HepG2 (cell line): ENCODE measurements around the gene NABP2. TPM values are rescaled to one million over a fixed set of nuclear protein-coding genes. Genes with fewer than 3 reads are reported as not detected.

Experiments
- BRF2 ChIP-seq: sonication (generic); formaldehyde crosslinking; IDR thresholded peaks from 2 replicates; pipeline ENCODE4 v1.8.1; 2022; ENCODE audit warnings: mild to moderate bottlenecking, missing genetic modification reagents
- FOXK2 ChIP-seq: fragments of 450-650 bp; IDR thresholded peaks from 2 replicates; pipeline ENCODE4 v1.6.1; 2016
- HOXA9 ChIP-seq: sonication (generic); formaldehyde crosslinking; IDR thresholded peaks from 2 replicates; pipeline ENCODE4 v1.8.1; 2022; ENCODE audit warnings: missing genetic modification reagents, mild to moderate bottlenecking, moderate library complexity, borderline replicate concordance
- JUND ChIP-seq: sonication (generic); formaldehyde crosslinking; IDR thresholded peaks from 2 replicates; pipeline ENCODE4 v1.8.0; 2022; ENCODE audit warnings: mild to moderate bottlenecking, missing genetic modification reagents
- THRA ChIP-seq: sonication (generic); formaldehyde crosslinking; IDR thresholded peaks from 2 replicates; pipeline ENCODE4 v1.4.0; 2020; ENCODE audit warnings: missing genetic modification reagents, borderline replicate concordance
- TRAFD1 ChIP-seq: sonication (generic); formaldehyde crosslinking; IDR thresholded peaks from 2 replicates; pipeline ENCODE4 v1.5.1; 2020; ENCODE audit warnings: missing genetic modification reagents, mild to moderate bottlenecking, borderline replicate concordance
- U2AF2 ChIP-seq: fragments of 200-400 bp; formaldehyde crosslinking; IDR thresholded peaks from 2 replicates; pipeline ENCODE4 v1.6.1; 2017; ENCODE audit warnings: low read depth, mild to moderate bottlenecking, low read length
- ZBTB49 ChIP-seq: sonication (generic); formaldehyde crosslinking; IDR thresholded peaks from 2 replicates; pipeline ENCODE4 v1.4.0; 2020; ENCODE audit warnings: missing genetic modification reagents, borderline replicate concordance
- ZNF512 ChIP-seq: sonication (generic); formaldehyde crosslinking; IDR thresholded peaks from 2 replicates; pipeline ENCODE4 v1.4.0; 2020; ENCODE audit warnings: mild to moderate bottlenecking, missing genetic modification reagents
- ZNF558 ChIP-seq: sonication (generic); formaldehyde crosslinking; IDR thresholded peaks from 2 replicates; pipeline ENCODE4 v1.9.0; 2022; ENCODE audit warnings: mild to moderate bottlenecking, missing genetic modification reagents, borderline replicate concordance
- ZNF713 ChIP-seq: sonication (generic); formaldehyde crosslinking; IDR thresholded peaks from 2 replicates; pipeline ENCODE4 v1.4.0; 2020; ENCODE audit warnings: mild to moderate bottlenecking, missing genetic modification reagents
- ZNF788 ChIP-seq: sonication (generic); formaldehyde crosslinking; IDR thresholded peaks from 2 replicates; pipeline ENCODE4 v1.5.0; 2020; ENCODE audit warnings: mild to moderate bottlenecking, missing genetic modification reagents, borderline replicate concordance
- ZUFSP ChIP-seq: sonication (generic); formaldehyde crosslinking; IDR thresholded peaks from 2 replicates; pipeline ENCODE4 v1.9.0; 2021; ENCODE audit warnings: missing genetic modification reagents, mild to moderate bottlenecking, borderline replicate concordance
- ZXDC ChIP-seq: sonication (generic); formaldehyde crosslinking; IDR thresholded peaks from 2 replicates; pipeline ENCODE4 v1.5.0; 2020; ENCODE audit warnings: mild to moderate bottlenecking, missing genetic modification reagents
- polyA plus RNA-seq, 8 experiments: library from polyadenylated mRNA; depleted of rRNA in 3 of 8; stranded (reverse) in 7 of 8; unstranded in 1 of 8; fragments of >200 nt; fragmentation: Illumina TruSeq in 4 of 8; extraction: Trizol in 4 of 8; gene quantifications; 2 replicates each; pipeline versions ENCODE4 v1.2.1 to v1.2.3, GENCODE V29; 2011 to 2016; ENCODE audit warnings: low read depth in 4 of 8, missing spikeins in 1 of 8, mixed read lengths in 1 of 8; ENCODE audit not compliant: insufficient read depth in 1 of 8
- total RNA-seq, 5 experiments: library from RNA; depleted of rRNA; stranded (reverse); fragments of >200 nt; fragmentation: Illumina TruSeq; extraction: Trizol; gene quantifications; 2 replicates each; pipeline ENCODE4 v1.2.3, GENCODE V29; 2016; ENCODE audit warnings: low read depth in 1 of 5

NABP2 gene
- total and polyA plus RNA-seq, 2 of the 13 experiments (the other 11 are each of a cell fraction or from before 2014, with no cell fraction given): 33.2 to 35.5 TPM

- TF ChIP-seq ZUFSP (CRISPR knock-in tag): no peak
- TF ChIP-seq ZBTB49: no peak
- no peak for TF ChIP-seq ZNF713 (CRISPR knock-in tag)
- TF ChIP-seq TRAFD1 (CRISPR knock-in tag): no peak
- no peak for TF ChIP-seq JUND
- no peak for TF ChIP-seq HOXA9 (CRISPR knock-in tag)
- no peak for TF ChIP-seq U2AF2
- TF ChIP-seq BRF2 (CRISPR knock-in tag): no peak
- TF ChIP-seq ZXDC: no peak; the same call in 1 of the 2 replicates
- no peak for TF ChIP-seq ZNF512 (CRISPR knock-in tag)
- TF ChIP-seq FOXK2: no peak
- TF ChIP-seq ZNF558 (CRISPR knock-in tag): no peak; the same call in 1 of the 2 replicates
- no peak; the same call in 1 of the 2 replicates for TF ChIP-seq THRA (CRISPR knock-in tag)
- TF ChIP-seq ZNF788 (CRISPR knock-in tag): no peak; the same call in 1 of the 2 replicates
Observed at GRCh38 chr12:56230432-56231183, 6.5 kb downstream of the NABP2 start (continued).
